Transverse colon (tissue), 4 donors: ENCODE measurements around the gene CLRN2. TPM values are rescaled to one million over a fixed set of nuclear protein-coding genes. Genes with fewer than 3 reads are reported as not detected.

Experiments
- DNase-seq: peaks from one replicate; pipeline ENCODE4 v3.0.0-alpha.2; 2019
- H3K27ac ChIP-seq, 4 donors: fragments of 200-600 bp; sonication (generic); 2 replicates each; pipeline ENCODE4 v1.5.1; 2016 to 2018; ENCODE audit warnings: inconsistent platforms in 4 of 4
- H3K27me3 ChIP-seq: fragments of 200-600 bp; sonication (generic); 2 replicates; pipeline ENCODE4 v1.5.1; 2017; ENCODE audit warnings: inconsistent platforms
- H3K36me3 ChIP-seq, 4 donors: fragments of 200-600 bp; sonication (generic); 2 replicates each; pipeline ENCODE4 v1.5.1; 2017 to 2019; ENCODE audit warnings: inconsistent platforms in 4 of 4
- H3K4me1 ChIP-seq, 4 donors: fragments of 200-600 bp; sonication (generic); 2 replicates each; pipeline ENCODE4 v1.5.1; 2017 to 2020; ENCODE audit warnings: inconsistent platforms in 4 of 4
- H3K4me3 ChIP-seq, 4 donors: fragments of 200-600 bp; sonication (generic); 1 replicate in 1 of 4; 2 replicates in 3 of 4; pipeline versions ENCODE4 v1.5.1 to v1.6.1; 2017 to 2019; ENCODE audit warnings: inconsistent platforms in 4 of 4
- H3K9me3 ChIP-seq, 2 donors: fragments of 200-600 bp; sonication (generic); 2 replicates each; pipeline ENCODE4 v1.5.1; 2017 to 2019; ENCODE audit warnings: inconsistent platforms in 2 of 2
- CTCF ChIP-seq, 5 experiments: fragments of 200-600 bp in 3 of 5; fragments of 450-650 bp in 2 of 5; sonication (generic) in 3 of 5; IDR thresholded peaks; 1 replicate in 2 of 5; 2 replicates in 3 of 5; pipeline ENCODE4 v1.5.1; 2016 to 2017; ENCODE audit warnings: antibody characterized with exemption in 5 of 5, inconsistent platforms in 3 of 5, mild to moderate bottlenecking in 2 of 5, moderate library complexity in 1 of 5
- EP300 ChIP-seq: sonication (generic); formaldehyde crosslinking; IDR thresholded peaks from one replicate; pipeline ENCODE4 v1.6.1; 2017; ENCODE audit warnings: antibody characterized with exemption, low read depth
- POLR2A ChIP-seq: fragments of 450-650 bp; IDR thresholded peaks from one replicate; pipeline ENCODE4 v1.6.1; 2016; ENCODE audit warnings: antibody characterized with exemption, mild to moderate bottlenecking, moderate library complexity
- POLR2AphosphoS5 ChIP-seq, 3 donors: sonication (generic); formaldehyde crosslinking; IDR thresholded peaks; one replicate each; pipeline ENCODE4 v1.6.1; 2016; ENCODE audit warnings: antibody characterized with exemption in 3 of 3
- WGBS, 2 donors: methylation state at CpG; one replicate each; pipeline ENCODE4 v1.1.5; 2018; ENCODE audit warnings: low coverage in 1 of 2; 5-methylcytosine and 5-hydroxymethylcytosine counted together
- in situ Hi-C, 4 donors: fragments of 200-750 bp; cut with MboI; loops; one replicate each; pipeline versions ENCODE4 v1.15.0 to v1.15.1; 2017; ENCODE audit warnings: low sequenced_read_pairs in 3 of 4, low pct_ligation_motif_present in 1 of 4, low pct_unique_long_range_greater_than_20kb in 1 of 4
- intact Hi-C: fragments of 100-400 bp; cut with DNase I; formaldehyde crosslinking; loops from one replicate; pipeline ENCODE4 v1.15.1; 2023; ENCODE audit warnings: low total_unique reads
- total RNA-seq, 4 donors: library from RNA; depleted of rRNA; stranded (reverse); fragments of >200 nt; gene quantifications; one replicate each; pipeline ENCODE4 v1.1.0, GENCODE V29; 2016

Gene CLRN2
- total RNA-seq, 4 donors from 2014 or later: not detected

DNA sequence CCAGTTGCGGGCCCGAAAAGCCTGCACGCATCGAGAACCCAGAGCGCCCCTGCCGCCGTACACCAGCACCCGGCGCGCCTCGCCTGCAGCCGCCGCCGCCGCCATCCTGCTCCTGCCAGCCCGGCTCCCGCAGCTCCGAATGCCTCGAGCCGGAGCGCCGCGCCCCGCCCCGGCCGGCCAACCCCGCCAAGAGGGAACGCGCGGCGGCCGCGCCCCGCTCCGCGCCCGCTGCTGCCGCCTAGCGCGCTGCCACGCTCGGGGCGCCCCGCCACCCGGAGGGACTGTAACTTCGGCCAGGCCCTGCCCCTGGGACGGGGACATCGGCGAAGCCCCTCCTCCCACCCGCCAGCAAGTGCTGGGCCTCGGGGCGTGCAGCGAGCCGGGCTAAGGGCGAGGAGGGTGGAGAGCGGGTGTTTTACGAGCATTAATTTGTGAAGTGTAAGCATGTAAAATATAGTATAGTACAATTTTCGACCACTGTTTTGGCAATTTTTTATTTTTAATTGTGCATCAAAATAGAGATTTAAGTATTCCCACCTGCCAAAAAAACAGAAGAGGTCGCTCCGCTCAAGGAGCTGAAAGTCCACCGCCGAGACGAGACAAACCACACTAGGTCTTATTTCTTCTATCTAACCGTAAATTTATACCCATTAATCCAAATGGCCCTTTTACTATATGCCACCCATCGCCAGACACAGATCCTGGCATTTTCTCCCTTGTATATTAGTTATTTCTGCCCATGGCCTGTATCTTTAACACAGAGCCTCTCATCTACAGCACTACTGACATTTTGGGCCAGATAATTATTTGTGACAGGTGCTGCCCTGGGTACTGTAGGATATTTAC, 2.8 kb upstream of the CLRN2 start, which contains the start of gene QDPR:
Gene QDPR (minus strand): TSS at position 141 of the 846 bp plus-strand sequence. CDS start 36 bp downstream, at position 105.
- intact Hi-C loops: no loop called here

DNA sequence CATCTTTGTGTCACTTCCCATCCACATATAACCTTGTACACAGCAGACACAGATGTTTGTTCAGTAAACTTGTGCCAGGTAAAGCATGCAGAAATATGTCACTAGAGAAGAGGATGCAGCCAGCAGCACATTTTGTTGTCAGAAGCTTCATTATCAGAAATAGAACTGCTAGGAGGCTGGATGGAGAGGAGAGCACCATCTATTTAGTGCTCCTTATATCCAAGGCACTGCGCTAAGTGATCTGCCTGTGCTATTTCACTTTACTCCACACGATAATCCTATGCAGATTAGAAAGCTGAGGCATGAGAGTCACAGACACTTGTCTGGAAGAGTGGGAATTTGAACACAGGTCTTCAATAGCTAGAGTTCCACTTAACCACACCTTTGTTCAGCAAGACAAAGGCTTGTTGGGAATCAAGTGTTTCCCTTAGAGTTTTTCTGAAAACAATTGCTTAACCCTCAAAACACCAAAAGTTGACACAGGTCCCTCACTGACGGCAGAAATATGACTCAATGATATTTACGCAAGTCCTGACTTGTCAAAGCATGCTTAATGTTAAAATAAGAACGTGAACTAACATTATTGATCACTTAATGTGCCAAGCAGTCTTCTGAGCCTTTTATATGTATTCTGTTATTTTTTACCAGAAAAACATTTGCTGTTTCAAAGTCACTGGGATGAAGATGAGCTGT, 1.8 kb upstream of the CLRN2 start:
- peaks cover 0 to 16% (median 11%) of the 10 kb centered on the region in 4 donors for H3K4me1 ChIP-seq
- H3K27ac ChIP-seq: peak overlapping the region in 1 of 4 donors; percentile 88
- in situ Hi-C loops (no loop called here), intact Hi-C loops (no loop called here)
- H3K4me3 ChIP-seq: no peak overlapping the region
- no peaks in the 10 kb centered on the region for H3K36me3 ChIP-seq
- no peaks in the 10 kb centered on the region for H3K9me3 ChIP-seq
- 88 to 90% methylated on average over 5 of the region's 5 CpGs for WGBS, 2 donors
- H3K27me3 ChIP-seq: peaks cover 2% of the 10 kb centered on the region
- DNase-seq: no peak
- TF ChIP-seq POLR2AphosphoS5 (IDR thresholded peaks at IDR 0.05) (no peak), POLR2A (no peak)

More for the DNA sequence above, 2.8 kb upstream of the CLRN2 start, which contains the start of gene QDPR:
- TF ChIP-seq POLR2AphosphoS5 (IDR thresholded peaks at IDR 0.05): peak in 1 of 3 donors; percentile 14
- no peak for TF ChIP-seq POLR2A
- peak in 4 of 5 experiments; percentile 29 to 40 (median 34) for TF ChIP-seq CTCF (IDR thresholded peaks at IDR 0.05)
- 4 to 10% methylated on average over 8 to 48 of the region's 65 CpGs for WGBS, 2 donors
- H3K27me3 ChIP-seq: no peaks in the 10 kb centered on the region
- peak within 1 kb of the TSS; percentile 62 to 88 (median 86) for H3K27ac ChIP-seq
- no peaks in the 10 kb centered on the region for H3K36me3 ChIP-seq
- H3K4me3 ChIP-seq: peak within 1 kb of the TSS; percentile 59 to 90 (median 84)
- peaks cover 0 to 16% (median 11%) of the 10 kb centered on the region in 4 donors for H3K4me1 ChIP-seq
- in situ Hi-C loops: no loop called here
- DNase-seq: peak; percentile 85
- no peaks in the 10 kb centered on the region for H3K9me3 ChIP-seq

DNA sequence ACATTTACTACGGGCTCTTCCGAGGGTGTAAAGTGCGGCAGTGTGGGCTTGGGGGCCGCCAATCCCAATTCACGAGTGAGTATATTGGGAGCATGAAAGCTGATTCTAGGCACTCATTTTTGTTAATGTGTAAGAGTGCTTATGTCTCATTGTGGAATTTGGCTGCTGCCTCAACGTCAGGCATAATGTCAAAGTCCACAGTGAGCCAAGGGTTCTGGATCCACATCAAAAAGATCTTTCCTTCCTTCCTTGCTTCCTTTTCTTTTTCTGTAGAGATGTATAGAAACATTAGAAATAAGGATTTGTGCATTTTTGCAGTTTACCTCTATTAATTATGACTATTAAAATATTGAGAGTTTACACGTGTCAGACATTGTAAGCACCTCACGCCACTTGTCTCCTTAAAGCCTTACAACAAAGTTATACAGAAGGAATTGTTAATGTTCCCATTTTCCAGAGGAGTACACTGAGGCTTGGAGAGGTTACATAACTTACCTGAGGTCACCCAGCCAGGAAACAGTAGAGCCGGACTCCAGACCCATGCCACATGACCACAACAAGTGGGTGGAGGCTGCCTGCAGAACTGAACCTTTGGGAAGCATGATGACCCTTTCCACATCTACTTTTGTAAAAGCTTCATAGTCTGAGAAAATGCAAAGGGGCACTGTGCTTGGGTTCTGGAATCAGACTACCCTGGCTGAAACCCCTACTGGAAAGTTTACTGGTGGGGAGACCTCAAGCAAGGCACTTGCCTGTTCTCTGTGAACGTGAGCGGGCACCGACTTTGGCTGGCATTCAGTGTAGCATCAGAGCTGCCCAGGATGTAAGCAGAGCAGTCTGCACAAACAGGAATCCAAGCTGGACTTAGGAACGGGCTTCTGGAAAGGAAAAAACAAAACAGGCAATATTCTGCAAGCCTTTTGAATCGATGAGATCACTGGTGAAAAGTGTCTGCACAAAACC, 761 bp downstream of the CLRN2 start:
- intact Hi-C loops: no loop called here
- in situ Hi-C loops: no loop called here
- peaks cover 6% of the 10 kb centered on the region for H3K27me3 ChIP-seq
- no peaks in the 10 kb centered on the region for H3K36me3 ChIP-seq
- no peak overlapping the region for H3K27ac ChIP-seq
- H3K4me1 ChIP-seq: peaks cover 0 to 12% (median 7%) of the 10 kb centered on the region in 4 donors
- TF ChIP-seq CTCF (IDR thresholded peaks at IDR 0.05) (no peak), POLR2A (no peak), EP300 (no peak), POLR2AphosphoS5 (IDR thresholded peaks at IDR 0.05) (no peak)
- no peak overlapping the region for H3K4me3 ChIP-seq
- no peak for DNase-seq
- WGBS, 2 donors: 51 to 68% methylated on average over 5 to 14 of the region's 14 CpGs
- H3K9me3 ChIP-seq: no peaks in the 10 kb centered on the region

- Histone ChIP-seq H3K27ac (no peak overlapping the region), H3K36me3 (no peaks in the 10 kb centered on the region), H3K27me3 (peaks cover 6% of the 10 kb centered on the region), H3K4me3 (no peak overlapping the region), H3K4me1 (peaks cover 0 to 5% (median 2%) of the 10 kb centered on the region in 4 donors), H3K9me3 (no peaks in the 10 kb centered on the region)
- no peak for DNase-seq
- no peak for TF ChIP-seq CTCF (IDR thresholded peaks at IDR 0.05)
- TF ChIP-seq POLR2AphosphoS5 (IDR thresholded peaks at IDR 0.05): no peak
- no peak for TF ChIP-seq POLR2A
- no peak for TF ChIP-seq EP300
- in situ Hi-C loops: no loop called here
- WGBS, 2 donors: 63% methylated on average over 1 of the region's 1 CpG; no CpG with 5 or more reads in 1 of the 2 donors
- intact Hi-C loops: no loop called here
Measured at GRCh38 chr4:17516980-17517379, 2.0 kb downstream of the CLRN2 start.
